ENCODE results near the gene STX18. TPM values are rescaled to one million over a fixed set of nuclear protein-coding genes. Genes with fewer than 3 reads are reported as not detected.

STX18 gene
- total and polyA plus RNA-seq, 2 experiments from 2014 or later, result 15.9 to 18.1 TPM

GRCh38 chr4:4560642-4561041, 18.8 kb upstream of the STX18 start:
- ATAC-seq, result no peak
- H3K27me3 Mint-ChIP-seq (ENCODE audit: insufficient read depth, low read depth, poor library complexity), result peaks cover 8% of the 10 kb centered on the region
- H3F3A ChIP-seq (replicated peaks; ENCODE audit: low read depth), result no peaks in the 10 kb centered on the region
- H3K4me2 ChIP-seq, result no peak overlapping the region
- H3K4me1 ChIP-seq (ENCODE audit: insufficient read depth), result no peaks in the 10 kb centered on the region
- no peaks in the 10 kb centered on the region for H3K36me3 ChIP-seq (ENCODE audit: insufficient read depth)
- no peak overlapping the region for H3K27ac Mint-ChIP-seq
- no peak overlapping the region for H3K4me3 ChIP-seq
- H3K4me3 Mint-ChIP-seq, result no peak overlapping the region
- no peaks in the 10 kb centered on the region for H3K27me3 ChIP-seq (ENCODE audit: insufficient read depth)
- DNase-seq (ENCODE audit: low spot score), result no peak
- no peaks in the 10 kb centered on the region for H3K9me2 ChIP-seq (ENCODE audit: insufficient read depth)
- no peaks in the 10 kb centered on the region for H3K4me1 Mint-ChIP-seq
- H3K9me3 Mint-ChIP-seq, result no peaks in the 10 kb centered on the region
- peaks cover 28% of the 10 kb centered on the region for H4K20me1 ChIP-seq (replicated peaks; ENCODE audit: insufficient read depth)
- no peak overlapping the region for H3K27ac ChIP-seq (ENCODE audit: low read depth)
- H3K79me2 ChIP-seq (replicated peaks; ENCODE audit: insufficient read depth), result no peaks in the 10 kb centered on the region
- H2AFZ ChIP-seq, result no peak overlapping the region
- TF ChIP-seq CREB1 (CRISPR knock-in tag; IDR thresholded peaks at IDR 0.05; ENCODE audit: low read depth), result no peak
- no peak for TF ChIP-seq ZNF462 (CRISPR knock-in tag; IDR thresholded peaks at IDR 0.05)
- no peak for TF ChIP-seq CTCF (conservative IDR thresholded peaks at IDR 0.05; ENCODE audit: low read depth in 2 of 2)
- TF ChIP-seq POLR2AphosphoS5 (IDR thresholded peaks at IDR 0.05; ENCODE audit: low read depth), result no peak
- no peak for TF ChIP-seq STAT1 (IDR thresholded peaks at IDR 0.05; ENCODE audit: unreplicated experiment)
- no peak for TF ChIP-seq ZNF114 (CRISPR knock-in tag; IDR thresholded peaks at IDR 0.05)
- TF ChIP-seq EZH2phosphoT487 (IDR thresholded peaks at IDR 0.05; ENCODE audit: unreplicated experiment), result no peak
- TF ChIP-seq ETS1 (IDR thresholded peaks at IDR 0.05), result no peak
- no peak for TF ChIP-seq NANOG (IDR thresholded peaks at IDR 0.05; ENCODE audit: borderline replicate concordance)
- TF ChIP-seq REST (IDR thresholded peaks at IDR 0.05; ENCODE audit: unreplicated experiment), result no peak
- no peak for TF ChIP-seq JUNB (IDR thresholded peaks at IDR 0.05; ENCODE audit: unreplicated experiment)
- no peak for TF ChIP-seq EZH2 (IDR thresholded peaks at IDR 0.05; ENCODE audit: low read depth, unreplicated experiment)
- TF ChIP-seq ZNF331 (CRISPR knock-in tag; IDR thresholded peaks at IDR 0.05; ENCODE audit: low read depth), result no peak
- peaks cover 18% of the 10 kb centered on the region for H3K36me3 Mint-ChIP-seq (ENCODE audit: low read depth)
